Astrocyte (in vitro differentiated cells and primary cell): ENCODE results near the gene CLNK. TPM values are rescaled to one million over a fixed set of nuclear protein-coding genes. Genes with fewer than 3 reads are reported as not detected.

Source experiments
- DNase-seq: peaks from one replicate; pipeline ENCODE4 v3.0.0-alpha.2; 2010; ENCODE audit warnings: low read depth
- FAIRE-seq: peaks from 2 replicates; lab custom pipeline; 2011; peaks lifted over from hg19 to GRCh38; lab: Jason Lieb, UNC
- H2AFZ ChIP-seq: 2 replicates; pipeline ENCODE4 v1.6.0; 2012; ENCODE audit warnings: low read depth, low read length, inconsistent platforms
- H3K27ac ChIP-seq: 2 replicates; pipeline ENCODE4 v1.5.1; 2011; ENCODE audit warnings: low read depth, low read length, inconsistent platforms
- H3K27me3 ChIP-seq: 2 replicates; pipeline ENCODE4 v1.6.0; 2011; ENCODE audit warnings: low read length, inconsistent platforms; ENCODE audit not compliant: insufficient read depth
- H3K36me3 ChIP-seq: 2 replicates; pipeline ENCODE4 v1.5.1; 2011; ENCODE audit warnings: low read length, inconsistent platforms; ENCODE audit not compliant: insufficient read depth
- H3K4me1 ChIP-seq: 2 replicates; pipeline ENCODE4 v1.5.1; 2011; ENCODE audit warnings: low read length, inconsistent platforms; ENCODE audit not compliant: insufficient read depth
- H3K4me2 ChIP-seq: 2 replicates; pipeline ENCODE4 v1.6.0; 2012; ENCODE audit warnings: low read length, inconsistent platforms
- H3K4me3 ChIP-seq: 2 replicates; pipeline ENCODE4 v1.5.1; 2011; ENCODE audit warnings: low read depth, mild to moderate bottlenecking, low read length, inconsistent platforms; ENCODE audit not compliant: insufficient read depth
- H3K79me2 ChIP-seq: 2 replicates; pipeline ENCODE4 v1.6.0; 2012; ENCODE audit warnings: mild to moderate bottlenecking, low read length, inconsistent platforms; ENCODE audit not compliant: insufficient read depth
- H3K9ac ChIP-seq: 2 replicates; pipeline ENCODE4 v1.6.0; 2012; ENCODE audit warnings: mild to moderate bottlenecking, low read length, inconsistent platforms
- H3K9me3 ChIP-seq: 2 replicates; pipeline ENCODE4 v1.5.1; 2012; ENCODE audit warnings: low read depth, mild to moderate bottlenecking, low read length, inconsistent platforms; ENCODE audit not compliant: insufficient read depth
- H4K20me1 ChIP-seq: 2 replicates; pipeline ENCODE4 v1.6.0; 2012; ENCODE audit warnings: low read length, inconsistent platforms; ENCODE audit not compliant: insufficient read depth
- H3K27ac Mint-ChIP-seq: one replicate; pipeline ENCODE4 v1.8.0; 2021; ENCODE audit warnings: mild to moderate bottlenecking, mixed read lengths; ENCODE audit not compliant: unreplicated experiment
- H3K27me3 Mint-ChIP-seq: one replicate; pipeline ENCODE4 v1.8.0; 2021; ENCODE audit warnings: low read depth, mixed read lengths; ENCODE audit not compliant: unreplicated experiment
- H3K36me3 Mint-ChIP-seq: one replicate; pipeline ENCODE4 v1.8.0; 2021; ENCODE audit warnings: low read depth, mixed read lengths; ENCODE audit not compliant: unreplicated experiment
- H3K4me1 Mint-ChIP-seq: one replicate; pipeline ENCODE4 v1.8.0; 2021; ENCODE audit warnings: low read depth, mixed read lengths; ENCODE audit not compliant: unreplicated experiment
- H3K4me3 Mint-ChIP-seq: one replicate; pipeline ENCODE4 v1.8.0; 2021; ENCODE audit warnings: mild to moderate bottlenecking, moderate library complexity, mixed read lengths; ENCODE audit not compliant: unreplicated experiment
- H3K9me3 Mint-ChIP-seq: one replicate; pipeline ENCODE4 v1.8.0; 2021; ENCODE audit warnings: mild to moderate bottlenecking, mixed read lengths; ENCODE audit not compliant: unreplicated experiment
- CTCF ChIP-seq: IDR thresholded peaks from 2 replicates; pipeline ENCODE4 v1.5.1; 2011; ENCODE audit warnings: low read depth, mild to moderate bottlenecking, inconsistent platforms, low read length, moderate library complexity; ENCODE audit not compliant: insufficient read depth
- EZH2 ChIP-seq: IDR thresholded peaks from 2 replicates; pipeline ENCODE4 v1.6.1; 2012; ENCODE audit warnings: mild to moderate bottlenecking, low read length, inconsistent platforms; ENCODE audit not compliant: insufficient read depth
- total RNA-seq: library from RNA; stranded (reverse); gene quantifications from 2 replicates; pipeline ENCODE4 v1.2.1, GENCODE V29; 2021

The CLNK gene
- total RNA-seq, 1 donor from 2014 or later: not detected

GRCh38 chr4:10687526-10687925, 3.0 kb upstream of the CLNK start:
- H3K9me3 ChIP-seq: no peaks in the 10 kb centered on the region
- TF ChIP-seq CTCF (no peak), EZH2 (no peak)
- H2AFZ ChIP-seq: no peak overlapping the region
- no peaks in the 10 kb centered on the region for H4K20me1 ChIP-seq
- no peaks in the 10 kb centered on the region for H3K36me3 ChIP-seq
- no peaks in the 10 kb centered on the region for H3K27me3 ChIP-seq
- H3K79me2 ChIP-seq: no peaks in the 10 kb centered on the region
- no peaks in the 10 kb centered on the region for H3K4me1 ChIP-seq
- no peak overlapping the region for H3K27ac ChIP-seq
- no peak overlapping the region for H3K27ac Mint-ChIP-seq
- H3K4me2 ChIP-seq: no peak overlapping the region
- peaks cover 2% of the 10 kb centered on the region for H3K27me3 Mint-ChIP-seq
- peaks cover 11% of the 10 kb centered on the region for H3K4me1 Mint-ChIP-seq
- no peak overlapping the region for H3K4me3 ChIP-seq
- FAIRE-seq (no peak), DNase-seq (no peak)
- no peaks in the 10 kb centered on the region for H3K36me3 Mint-ChIP-seq
- no peak overlapping the region for H3K9ac ChIP-seq
- no peaks in the 10 kb centered on the region for H3K9me3 Mint-ChIP-seq
- H3K4me3 Mint-ChIP-seq: no peak overlapping the region

DNA sequence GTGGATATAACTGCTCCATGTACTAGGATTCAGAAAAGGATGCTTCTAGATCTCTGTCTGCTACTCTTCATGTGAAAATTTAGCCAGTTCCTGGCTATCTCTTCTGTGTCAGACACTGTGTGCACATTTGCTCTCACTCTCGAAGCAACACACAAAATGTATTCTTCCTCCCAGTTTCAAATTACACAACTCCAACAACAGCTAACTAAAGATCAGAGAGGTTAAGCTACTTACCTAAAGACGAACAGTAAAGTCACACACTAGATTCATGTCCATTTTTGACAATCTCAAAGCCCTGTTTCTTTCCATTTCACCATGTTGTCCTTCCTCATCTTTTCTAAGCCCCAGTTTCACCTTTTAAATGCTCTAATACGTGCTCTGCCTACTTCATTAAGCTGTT, 2.2 kb downstream of the CLNK start:
- no peaks in the 10 kb centered on the region for H3K27me3 ChIP-seq
- no peaks in the 10 kb centered on the region for H3K4me1 ChIP-seq
- no peak overlapping the region for H3K27ac Mint-ChIP-seq
- no peak overlapping the region for H3K4me3 Mint-ChIP-seq
- no peaks in the 10 kb centered on the region for H3K36me3 ChIP-seq
- H3K36me3 Mint-ChIP-seq: no peaks in the 10 kb centered on the region
- TF ChIP-seq CTCF (no peak), EZH2 (no peak)
- FAIRE-seq: no peak
- H3K4me3 ChIP-seq: no peak overlapping the region
- H3K4me2 ChIP-seq: no peak overlapping the region
- no peak for DNase-seq
- no peaks in the 10 kb centered on the region for H3K79me2 ChIP-seq
- peaks cover 2% of the 10 kb centered on the region for H3K9me3 Mint-ChIP-seq
- H4K20me1 ChIP-seq: no peaks in the 10 kb centered on the region
- no peaks in the 10 kb centered on the region for H3K9me3 ChIP-seq
- H3K9ac ChIP-seq: no peak overlapping the region
- H2AFZ ChIP-seq: no peak overlapping the region
- peaks cover 4% of the 10 kb centered on the region for H3K4me1 Mint-ChIP-seq
- no peak overlapping the region for H3K27ac ChIP-seq
- H3K27me3 Mint-ChIP-seq: peaks cover 2% of the 10 kb centered on the region

DNA sequence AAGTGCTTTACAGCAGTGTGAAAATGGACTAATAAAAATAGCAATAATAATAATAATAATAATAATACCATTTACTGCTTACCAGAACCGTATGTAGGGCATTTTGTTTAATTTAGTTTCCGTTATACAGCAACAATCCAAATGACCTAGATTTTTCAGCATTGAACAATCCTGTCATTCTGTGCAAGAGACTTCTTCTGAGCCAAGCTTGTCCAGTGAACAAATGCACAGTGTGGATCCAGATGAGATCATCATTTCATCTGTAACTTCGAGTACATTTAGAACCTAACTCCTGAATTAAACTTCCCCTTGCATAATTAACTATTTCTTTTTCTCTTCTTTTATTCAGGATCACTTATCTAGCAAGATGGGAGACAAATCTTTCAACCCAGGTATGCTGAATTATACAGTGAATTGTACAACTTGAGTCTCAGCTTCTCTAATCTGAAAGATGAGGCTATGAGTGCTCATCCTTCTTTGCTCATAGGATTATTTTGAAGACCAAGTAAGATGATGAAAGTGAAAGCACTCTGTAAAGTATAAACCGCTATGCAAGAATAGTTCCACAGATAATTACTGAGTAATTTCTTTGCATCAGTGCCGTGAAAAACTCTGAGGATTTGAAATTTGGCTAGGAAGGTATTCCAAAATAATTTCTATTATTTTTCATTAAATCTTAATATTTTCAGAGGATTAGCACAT, 6.6 kb downstream of the CLNK start:
- Histone ChIP-seq H3K4me3 (no peak overlapping the region), H3K4me2 (no peak overlapping the region), H2AFZ (no peak overlapping the region), H3K9me3 (no peaks in the 10 kb centered on the region), H3K79me2 (no peaks in the 10 kb centered on the region), H3K27me3 (no peaks in the 10 kb centered on the region), H3K9ac (no peak overlapping the region), H3K4me1 (no peaks in the 10 kb centered on the region), H3K27ac (no peak overlapping the region), H4K20me1 (no peaks in the 10 kb centered on the region), H3K36me3 (no peaks in the 10 kb centered on the region)
- Mint-ChIP-seq H3K4me1 (no peaks in the 10 kb centered on the region), H3K27ac (no peak overlapping the region), H3K27me3 (peaks cover 11% of the 10 kb centered on the region), H3K9me3 (peaks cover 7% of the 10 kb centered on the region), H3K36me3 (no peaks in the 10 kb centered on the region), H3K4me3 (no peak overlapping the region)
- TF ChIP-seq CTCF (no peak), EZH2 (no peak)
- DNase-seq (no peak), FAIRE-seq (no peak)
